ENCODE results near the gene STAC2.
A peak's percentile ranks its signal among the peaks of the same experiment; 100 is the strongest.
"Not testable (repeated sequence)": the region's sequence is repeated elsewhere in the genome, so short reads cannot be mapped to it uniquely, and the experiment has no call there.

The STAC2 gene

GRCh38 chr17:39225308-39225958 lies at the start of gene STAC2:
Gene STAC2, minus strand, starts transcription at chr17:39225945. Its CDS starts 443 bp downstream, at chr17:39225502.
- no peak for FAIRE-seq

DNA sequence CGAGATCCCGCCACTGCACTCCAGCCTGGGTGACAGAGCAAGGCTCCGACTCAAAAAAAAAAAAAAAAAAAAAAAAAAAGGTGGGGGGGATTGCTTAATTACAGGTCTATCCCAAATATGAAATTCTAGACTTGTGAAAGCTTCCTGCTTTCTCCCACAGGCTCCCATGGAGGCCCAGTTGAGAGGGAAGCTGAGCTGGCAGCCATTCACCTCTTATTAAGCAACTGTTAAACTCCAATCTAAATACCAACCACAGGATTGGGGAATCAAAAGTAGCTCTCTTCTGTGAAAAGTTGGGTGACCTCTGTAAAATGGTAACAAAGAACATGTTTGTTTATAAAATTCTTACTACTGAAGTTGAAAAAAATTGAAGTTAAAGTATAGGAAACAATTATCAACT lies 45.8 kb upstream of the STAC2 start:
- FAIRE-seq = no peak

- peak; percentile 20 for FAIRE-seq
Observed at GRCh38 chr17:39270923-39271322, 45.2 kb upstream of the STAC2 start.

GRCh38 chr17:39264119-39264518 lies 38.4 kb upstream of the STAC2 start:
- FAIRE-seq = no peak

DNA sequence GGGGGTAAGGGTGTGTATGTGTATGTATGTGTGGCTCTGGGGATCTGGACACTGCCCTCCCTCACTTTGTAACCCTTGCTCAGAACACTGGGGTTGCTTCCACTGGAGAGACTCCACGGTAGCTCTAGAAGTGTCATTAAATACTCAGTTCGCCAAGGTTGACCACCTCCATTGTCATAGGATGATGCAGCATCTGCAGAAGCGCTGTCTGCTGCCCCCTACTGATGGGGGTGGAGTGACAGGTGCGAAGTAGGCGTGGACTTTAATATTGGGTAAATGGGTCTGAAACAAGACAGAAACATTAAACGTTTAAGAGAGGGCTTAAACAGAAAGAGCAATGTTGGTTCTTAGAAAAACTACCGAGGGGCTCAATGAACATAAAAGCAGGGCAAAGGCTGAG lies 35.5 kb upstream of the STAC2 start:
- no peak for FAIRE-seq

DNA sequence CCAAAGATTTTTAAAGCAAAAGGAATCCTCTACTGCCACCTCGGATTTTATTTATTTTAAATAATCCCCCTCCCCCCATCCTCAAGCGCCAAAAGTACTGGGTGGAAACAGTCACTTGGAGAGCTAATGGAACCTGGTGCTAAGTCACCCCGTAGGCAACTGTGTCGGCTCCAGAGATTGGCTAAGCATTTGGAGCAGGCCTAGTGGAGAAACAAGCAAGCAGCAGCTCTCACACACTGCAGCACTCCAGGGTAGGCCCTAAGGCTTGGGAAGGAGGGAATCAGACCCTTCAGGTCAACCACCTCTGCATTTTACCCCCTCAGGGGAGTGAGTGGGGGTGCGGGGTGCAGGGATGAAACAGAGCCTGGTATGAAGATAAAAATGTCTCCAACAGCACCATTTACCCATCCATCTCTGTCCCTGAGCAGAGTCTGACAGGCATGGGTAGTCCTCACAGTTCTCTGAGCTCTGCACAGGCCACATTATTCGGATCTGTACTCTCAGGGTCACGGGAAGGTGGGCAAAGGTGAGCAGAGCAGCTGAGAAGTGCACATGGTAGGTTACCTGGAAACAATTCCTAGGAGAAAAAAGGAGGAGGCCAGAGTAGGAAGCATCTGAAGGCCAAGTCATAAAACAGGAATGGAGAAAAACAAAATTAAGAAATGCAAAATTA lies 27.2 kb upstream of the STAC2 start:
- no peak for FAIRE-seq

GRCh38 chr17:39251997-39252396 lies 26.3 kb upstream of the STAC2 start:
- no peak for FAIRE-seq

GRCh38 chr17:39250076-39250475 lies 24.3 kb upstream of the STAC2 start:
- not testable (repeated sequence) for FAIRE-seq

DNA sequence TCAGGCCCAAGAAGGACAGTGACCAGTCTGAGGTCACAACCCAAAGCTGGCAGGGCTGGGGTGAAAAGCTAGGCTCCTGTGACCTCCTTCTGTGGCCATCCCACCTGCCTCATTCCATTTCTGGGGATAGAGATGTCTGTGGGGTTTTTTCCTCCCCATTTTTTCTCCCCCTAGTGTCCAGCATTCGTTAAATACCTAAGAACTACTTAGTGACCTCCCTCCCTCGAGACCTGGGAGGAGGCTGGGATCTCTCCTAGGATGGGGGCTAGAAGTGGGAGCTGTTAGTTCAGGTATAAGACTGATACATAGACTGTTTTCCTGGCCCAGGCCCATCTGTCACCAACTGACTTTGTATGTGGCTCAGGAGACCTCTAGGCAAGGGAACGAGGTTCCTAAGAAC lies 20.5 kb upstream of the STAC2 start:
- FAIRE-seq = no peak

DNA sequence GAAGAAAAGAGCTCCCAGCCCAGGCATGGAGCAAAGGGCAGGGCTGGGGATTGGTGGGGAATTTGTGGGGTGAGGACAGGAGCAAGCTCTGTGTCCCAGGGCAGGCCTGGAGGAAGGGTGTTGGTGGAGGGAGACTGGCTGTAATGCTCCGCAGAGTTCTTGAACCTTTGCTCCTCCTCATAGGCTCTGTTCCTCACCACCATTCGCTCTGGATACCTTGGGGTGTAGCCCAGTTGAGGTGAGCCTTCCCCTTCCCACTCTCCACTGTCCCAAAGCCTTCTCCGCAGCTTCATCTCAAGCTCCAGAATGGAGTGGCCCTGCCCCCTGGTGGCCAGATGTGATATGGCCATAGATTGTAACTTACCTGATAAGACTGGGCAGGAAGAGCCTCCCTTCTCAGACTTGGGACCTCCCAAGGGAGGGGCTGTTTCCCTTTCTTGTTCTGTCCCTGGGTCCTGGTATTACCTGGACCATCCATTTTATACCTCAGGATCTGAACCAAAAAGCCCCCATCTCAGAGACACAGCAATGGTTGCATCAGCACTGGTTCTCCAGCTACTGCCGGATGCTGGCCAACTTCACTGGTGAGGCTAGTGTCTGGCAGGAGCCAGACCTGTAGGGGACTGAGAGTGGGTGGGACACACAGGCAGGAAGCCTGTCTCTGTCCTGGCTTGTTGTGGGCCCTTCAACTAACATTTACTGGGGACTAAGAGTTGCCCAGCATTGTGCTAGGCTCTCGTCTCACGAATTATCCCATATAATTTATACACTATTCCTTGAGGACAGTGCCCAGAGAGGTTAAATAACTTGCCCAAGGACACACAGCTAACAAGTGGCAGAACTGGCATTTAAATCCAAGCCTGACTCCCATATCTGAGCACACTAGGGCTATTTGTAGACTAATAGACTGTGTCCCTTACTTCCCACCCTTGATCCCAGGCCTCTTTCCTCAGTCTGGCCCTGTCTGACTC lies 19.1 kb upstream of the STAC2 start:
- peak; percentile 63 for FAIRE-seq

DNA sequence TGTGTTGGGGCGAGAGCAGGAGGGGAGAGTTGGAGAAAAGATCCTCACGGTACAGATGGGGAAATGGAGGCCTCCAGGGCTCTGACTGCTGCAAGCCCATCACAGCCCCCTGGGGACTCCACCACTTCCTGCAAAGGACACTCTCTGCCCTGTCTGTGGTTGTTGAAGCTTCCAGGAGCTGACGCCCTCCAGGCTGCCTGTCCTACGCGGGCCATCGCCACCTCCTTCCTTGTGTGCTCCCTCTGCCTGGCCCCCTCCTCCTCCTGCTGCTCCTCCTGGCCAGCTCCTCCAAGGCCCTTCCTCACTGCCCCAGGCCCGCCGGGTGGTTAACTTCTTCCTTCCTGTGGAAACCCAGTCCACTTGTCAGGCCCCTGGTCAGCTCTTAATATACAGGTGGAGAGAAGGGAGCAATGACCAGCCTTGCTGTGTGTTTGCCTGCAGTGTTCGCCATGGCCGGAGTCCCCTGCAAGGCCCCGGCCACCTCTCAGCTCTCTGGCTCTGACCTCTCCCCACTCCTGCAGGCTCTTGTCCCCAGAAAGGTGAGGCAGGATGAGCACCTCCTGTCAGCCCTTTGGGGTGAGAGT lies 18.4 kb upstream of the STAC2 start:
- no peak for FAIRE-seq

DNA sequence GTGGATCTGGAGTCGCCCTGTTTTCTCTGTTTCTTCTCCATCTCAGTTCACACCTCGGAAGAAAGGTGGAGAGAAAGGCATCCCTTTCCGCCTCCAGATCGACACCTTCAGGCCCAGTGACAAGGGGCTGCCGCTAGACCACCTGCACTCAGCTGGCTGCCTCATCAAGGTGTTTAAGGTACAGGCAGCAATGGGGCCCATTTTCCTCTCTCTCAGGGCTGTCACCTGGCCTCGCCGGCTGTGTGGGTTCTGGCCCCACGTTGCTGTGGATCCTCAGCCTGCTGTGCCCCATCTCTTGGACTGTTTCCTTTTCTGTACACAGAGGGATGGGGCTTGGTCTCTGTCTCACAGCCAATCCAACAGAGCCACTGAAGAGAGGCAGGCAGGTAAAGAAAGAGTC lies 17.4 kb upstream of the STAC2 start:
- no peak for FAIRE-seq

DNA sequence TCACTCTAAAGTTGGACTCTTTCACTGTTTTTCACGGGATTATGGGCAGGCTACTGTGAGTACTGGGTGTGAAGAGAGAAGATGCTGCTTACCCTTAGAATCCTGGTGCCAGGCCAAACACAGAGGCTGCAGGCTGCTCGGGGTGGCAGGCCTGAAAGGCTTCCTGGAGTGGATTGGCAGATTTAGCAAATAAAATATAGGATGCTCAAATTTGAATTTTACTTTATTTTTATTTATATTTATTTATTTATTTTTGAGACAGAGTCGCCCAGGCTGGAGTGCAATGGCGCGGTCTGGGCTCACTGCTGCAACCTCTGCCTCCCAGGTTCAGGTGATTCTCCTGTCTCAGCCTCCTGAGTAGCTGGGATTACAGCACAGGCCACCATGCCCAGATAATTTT lies 14.9 kb upstream of the STAC2 start:
- no peak for FAIRE-seq

DNA sequence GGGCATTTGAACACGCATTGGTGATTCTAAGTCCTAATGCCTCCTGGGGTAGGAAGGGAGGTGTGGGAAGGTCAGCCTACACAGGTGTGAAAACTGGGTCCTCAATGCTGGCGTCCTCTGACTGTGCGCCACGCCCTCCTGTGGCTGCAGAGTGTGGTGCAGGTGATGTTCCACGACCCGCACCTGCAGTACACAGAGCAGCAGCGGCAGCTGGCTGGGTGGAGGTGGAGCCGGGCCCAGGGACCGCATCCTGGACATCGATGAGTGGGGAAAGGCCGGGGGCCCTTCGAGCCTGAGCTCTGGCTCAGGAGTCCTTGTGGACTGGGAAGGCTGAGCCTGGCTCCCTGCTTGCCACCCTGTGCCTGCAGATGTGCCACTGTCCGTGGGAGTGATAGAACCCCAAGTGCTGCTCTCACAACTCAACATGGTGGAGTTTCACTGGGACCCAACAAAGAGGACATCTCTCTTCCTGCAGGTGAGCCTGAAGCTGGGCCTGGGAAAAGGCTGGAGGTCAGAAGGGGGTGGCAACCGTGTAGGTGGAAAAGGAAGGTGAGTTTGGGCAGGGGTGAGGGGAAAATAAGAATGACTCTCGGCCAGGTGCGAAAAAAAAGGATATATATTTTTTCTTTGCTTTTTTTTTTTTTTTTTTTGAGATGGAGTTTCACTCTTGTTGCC lies 14.0 kb upstream of the STAC2 start:
- no peak for FAIRE-seq

DNA sequence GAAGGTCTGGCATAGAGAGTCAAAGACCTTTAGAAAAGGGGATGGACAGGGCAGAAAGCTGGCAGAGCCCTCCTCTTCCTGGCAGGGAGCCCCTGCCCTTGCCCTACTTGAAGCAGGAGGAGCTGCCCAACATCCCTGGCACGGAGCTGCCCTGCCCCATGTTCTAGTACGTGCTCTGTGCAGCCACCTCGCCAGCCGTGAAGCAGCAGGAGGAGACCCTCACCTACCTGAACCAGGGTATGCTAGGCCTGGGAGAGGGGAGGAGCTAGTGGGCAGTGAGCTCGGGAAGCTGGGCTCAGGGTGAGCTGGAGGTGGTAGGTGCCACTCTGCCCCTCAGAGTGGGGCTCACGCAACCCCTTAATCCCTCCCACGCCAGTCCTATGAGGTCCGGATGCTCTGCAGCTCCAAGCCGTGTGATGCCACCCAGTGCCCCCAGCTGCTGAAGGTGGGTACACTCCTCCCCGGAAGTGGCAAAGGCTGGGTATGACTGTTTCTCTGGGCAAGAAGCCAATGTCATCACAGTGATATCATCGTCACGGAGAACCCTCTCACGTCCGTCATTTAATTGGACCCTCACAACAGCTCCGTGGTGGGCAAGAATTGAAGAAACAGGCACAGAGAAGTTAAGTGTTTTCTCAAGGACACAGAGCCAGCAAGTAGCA lies 12.7 kb upstream of the STAC2 start:
- no peak for FAIRE-seq

- no peak for FAIRE-seq
Observed at GRCh38 chr17:39237586-39237985, 11.8 kb upstream of the STAC2 start.

DNA sequence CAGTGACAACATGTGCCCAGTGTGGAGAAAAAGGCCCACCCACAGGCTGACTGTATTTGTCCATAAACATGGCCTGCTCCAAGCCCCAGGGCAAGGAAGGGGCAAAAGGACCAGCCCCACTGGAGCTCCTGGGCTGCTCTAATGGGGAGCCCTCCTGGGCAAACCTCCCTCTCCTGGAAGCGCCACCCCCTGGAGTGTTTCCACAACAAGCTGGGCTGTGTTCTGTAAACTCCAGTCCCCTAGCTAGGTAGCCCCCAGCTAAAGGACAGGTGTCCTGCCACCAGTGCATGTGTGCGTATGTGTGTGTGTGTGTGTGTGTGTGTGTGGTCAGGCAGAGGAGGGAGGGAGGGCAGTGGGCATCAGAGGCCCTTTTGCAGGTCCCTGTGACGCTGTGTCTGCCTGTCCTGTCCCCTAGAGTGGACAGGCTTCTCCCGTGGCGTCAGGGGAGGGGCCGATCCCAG lies 11.3 kb upstream of the STAC2 start:
- FAIRE-seq = no peak

DNA sequence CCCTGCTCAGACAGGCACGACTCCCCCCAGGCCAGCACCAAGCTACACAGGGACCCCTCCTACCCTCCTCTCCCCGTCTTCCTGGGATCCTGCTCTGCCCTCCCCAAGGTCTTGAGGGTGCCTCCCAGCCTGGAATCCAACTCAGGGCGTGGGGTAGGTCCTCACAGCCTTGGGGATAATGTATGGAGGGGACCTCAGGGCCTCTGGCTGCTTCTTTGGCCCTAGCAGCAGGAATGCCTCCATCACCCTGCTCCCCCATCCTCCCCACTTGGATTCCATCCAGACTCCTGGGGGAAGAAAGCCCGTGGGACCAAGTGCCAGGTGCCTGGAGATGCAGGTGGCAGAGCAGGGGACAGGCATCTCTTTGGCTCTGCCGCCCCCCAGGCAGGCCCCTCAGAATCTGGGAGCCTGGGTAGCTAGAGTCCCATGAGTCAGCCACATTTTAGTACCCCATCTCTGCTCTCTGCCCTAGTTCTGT lies 10.7 kb upstream of the STAC2 start:
- no peak for FAIRE-seq

DNA sequence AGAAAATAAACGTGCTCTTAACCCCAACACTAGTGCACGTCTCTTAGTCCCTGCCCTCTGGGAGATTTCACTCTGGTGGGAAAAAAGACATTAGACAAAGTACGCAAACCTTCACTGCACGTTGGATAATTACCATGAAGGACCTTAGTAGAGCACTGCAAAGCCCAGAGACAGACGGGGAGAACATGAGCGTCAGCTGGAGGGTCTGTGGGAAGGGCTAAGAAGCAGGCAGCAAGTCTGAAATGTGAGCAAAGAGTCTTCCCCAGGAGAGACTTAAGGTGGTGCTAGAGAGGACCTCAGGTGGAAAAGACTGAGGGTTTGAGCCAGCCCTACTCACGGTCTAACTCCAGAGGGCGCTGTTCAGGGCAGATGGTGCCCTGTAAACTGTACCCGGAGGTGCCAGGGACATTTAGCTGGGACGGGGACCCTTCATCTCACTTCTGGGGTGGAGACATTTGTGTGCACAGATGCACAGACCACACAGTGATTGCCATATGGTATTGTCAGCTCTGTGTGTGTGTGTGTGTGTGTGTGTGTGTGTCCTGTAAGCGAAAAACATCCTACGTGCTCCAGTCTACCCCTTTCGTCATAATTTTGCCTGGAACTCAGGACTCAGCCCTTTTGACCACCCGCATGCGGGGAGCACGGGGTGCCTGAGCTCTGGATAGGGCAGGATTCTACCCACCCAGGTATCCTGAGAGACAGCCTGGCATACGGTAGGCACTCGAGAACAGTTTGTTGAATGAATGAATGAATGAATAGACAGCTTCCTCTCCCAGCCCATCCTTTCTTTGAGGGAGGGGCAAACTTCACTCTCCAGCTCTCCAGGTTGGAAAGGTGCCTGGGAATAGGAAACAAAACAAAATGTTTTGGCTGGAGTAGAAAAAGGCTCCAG lies 10.1 kb upstream of the STAC2 start:
- no peak for FAIRE-seq

Data from TTC549 (cell line).